GM19395 (cell line): ENCODE measurements around the gene CGAS.
"Not testable (repeated sequence)": the region's sequence is repeated elsewhere in the genome, so short reads cannot be mapped to it uniquely, and the experiment has no call there.

Experiments used
- ATAC-seq: cut with Tn5 transposase; IDR thresholded peaks from one replicate; pipeline ENCODE4 v1.9.1; 2021; ENCODE audit warnings: mild to moderate bottlenecking, moderate library complexity; ENCODE audit not compliant: unreplicated experiment

CGAS gene

DNA sequence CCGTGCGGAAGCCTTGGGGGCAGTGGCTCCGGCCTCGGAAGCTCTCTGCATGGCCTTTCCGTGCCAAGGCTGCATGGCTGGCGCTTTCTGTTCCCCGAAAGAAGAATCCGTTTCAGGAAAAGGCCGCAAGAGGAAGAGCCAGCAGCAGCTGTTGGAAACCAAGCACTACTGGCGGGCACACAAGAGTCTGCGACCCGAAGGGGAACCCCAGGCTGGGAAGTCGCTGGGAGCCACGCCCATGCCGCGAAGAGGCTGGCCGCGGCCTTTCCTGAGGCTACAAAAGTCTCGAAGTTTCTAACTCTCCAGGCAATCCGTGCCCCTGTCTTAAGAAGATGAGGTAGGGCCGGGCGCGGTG, at the start of gene CGAS:
Gene CGAS, minus strand, starts transcription at position 191 of the 355 bp plus-strand sequence. Its CDS starts 116 bp downstream, at position 75.
- peak; percentile 70 for ATAC-seq

DNA sequence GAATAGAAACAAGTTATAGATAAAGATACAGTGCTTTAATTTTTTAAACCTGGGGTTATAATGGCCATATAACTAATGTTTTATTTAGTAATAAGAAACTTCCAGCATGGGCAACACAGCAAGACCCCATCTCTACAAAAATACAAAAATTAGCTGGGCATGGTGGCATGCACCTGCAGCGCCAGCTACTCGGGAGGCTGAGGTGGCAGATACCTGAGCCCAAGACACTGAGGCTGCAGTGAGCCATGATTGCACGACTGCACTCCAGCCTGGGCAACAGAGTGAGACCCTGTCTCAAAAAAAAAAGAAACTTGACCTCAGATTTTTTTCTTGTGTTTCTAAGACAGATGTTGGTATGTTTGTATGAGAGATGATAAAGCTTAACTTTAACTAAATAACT, 45.8 kb upstream of the CGAS start:
- ATAC-seq: no peak

- no peak for ATAC-seq
These were observed 39.3 kb upstream of the CGAS start for GRCh38 chr6:73491377-73491776.

DNA sequence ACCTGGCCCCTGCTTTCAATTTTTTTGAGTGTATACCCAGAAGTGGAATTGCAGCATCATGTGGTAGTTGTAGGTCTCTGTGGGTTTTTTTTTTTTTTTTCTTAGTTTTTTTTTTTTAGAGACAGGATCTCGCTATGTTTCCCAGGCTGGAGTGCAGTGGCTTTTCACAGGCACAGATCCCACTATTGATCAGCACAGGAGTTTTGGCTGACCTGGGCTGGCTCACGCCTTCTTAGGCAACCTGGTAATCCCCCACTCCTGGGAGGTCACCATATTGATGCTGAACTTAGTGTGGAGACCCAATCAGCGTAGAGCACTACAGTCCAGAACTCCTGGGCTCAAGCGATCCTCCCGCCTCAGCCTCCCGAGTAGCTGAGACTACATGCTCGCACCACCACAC, 35.4 kb upstream of the CGAS start:
- ATAC-seq: no peak

DNA sequence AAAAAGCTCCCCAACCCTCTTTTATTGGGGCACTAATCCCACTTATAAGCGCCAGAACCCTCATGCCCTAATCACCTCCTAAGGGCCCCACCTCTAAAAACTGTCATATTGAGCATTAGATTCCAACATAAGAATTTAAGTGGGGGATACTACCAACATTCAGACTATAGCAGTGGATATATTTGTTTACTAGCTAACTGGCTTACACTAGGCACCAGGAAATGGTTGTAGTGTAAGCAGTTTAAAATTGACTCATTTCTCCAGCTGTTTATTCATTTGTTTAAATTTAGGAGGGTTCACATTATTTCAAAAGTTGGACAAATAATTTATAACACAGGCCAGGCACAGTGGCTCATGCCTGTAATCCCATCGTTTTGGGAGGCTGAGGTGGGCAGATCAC, 32.3 kb upstream of the CGAS start:
- no peak for ATAC-seq

DNA sequence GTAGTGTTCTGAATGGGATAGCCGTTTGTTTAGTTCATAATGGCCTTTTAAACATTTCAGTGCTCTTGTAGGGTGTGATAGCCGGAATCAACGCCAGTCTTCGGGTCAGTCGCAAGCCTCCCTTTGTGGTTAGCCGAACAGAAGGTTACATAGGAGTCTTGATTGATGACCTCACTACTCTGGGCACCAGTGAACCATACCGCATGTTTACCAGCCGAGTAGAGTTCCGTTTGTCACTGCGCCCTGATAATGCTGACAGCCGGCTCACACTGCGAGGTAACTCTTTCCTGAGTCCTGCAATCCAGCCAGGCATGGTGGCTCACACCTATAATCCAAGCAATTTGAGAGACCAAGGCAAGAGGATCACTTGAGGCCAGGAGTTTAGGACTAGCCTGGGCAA, 29.9 kb upstream of the CGAS start:
- no peak for ATAC-seq

DNA sequence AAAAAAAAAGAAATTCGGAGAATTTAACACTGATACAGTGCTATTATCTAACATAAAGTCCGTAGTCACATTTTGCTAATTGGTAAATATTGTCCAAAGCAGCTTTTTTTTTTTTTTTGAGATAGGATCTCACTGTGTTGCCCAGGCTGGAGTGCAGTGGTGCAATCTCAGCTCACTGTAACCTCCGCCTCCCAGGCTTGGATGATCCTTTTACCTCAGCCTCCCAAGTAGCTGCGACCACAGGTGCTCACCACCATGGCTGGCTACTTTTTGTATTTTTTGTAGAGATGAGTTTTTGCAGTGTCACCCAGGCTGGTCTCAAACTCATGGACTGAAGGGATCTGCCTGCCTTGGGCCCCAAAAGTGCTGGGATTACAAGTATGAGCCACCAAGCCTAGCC, 25.3 kb upstream of the CGAS start:
- no peak for ATAC-seq

DNA sequence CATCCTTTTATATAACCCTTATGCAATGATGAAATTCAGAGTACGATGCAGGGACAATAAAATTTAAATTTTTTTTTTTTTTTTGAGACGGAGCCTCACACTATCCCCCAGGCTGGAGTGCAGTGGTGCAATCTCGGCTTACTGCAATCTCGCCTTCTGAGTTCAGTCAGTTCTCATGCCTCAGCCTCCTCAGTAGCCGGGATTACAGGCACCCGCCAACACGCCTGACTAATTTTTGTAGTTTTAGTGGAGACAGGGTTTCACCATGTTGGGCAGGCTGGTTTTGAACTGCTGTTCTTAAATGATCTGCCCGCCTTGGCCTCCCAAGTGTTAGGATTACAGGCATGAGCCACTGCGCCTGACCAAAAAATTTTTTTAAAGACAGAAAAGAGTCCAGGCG, 24.6 kb upstream of the CGAS start:
- ATAC-seq: no peak

GRCh38 chr6:73471686-73472290, 19.7 kb upstream of the CGAS start:
- ATAC-seq: peak; percentile 97

- ATAC-seq: peak; percentile 98
These were observed 9.6 kb upstream of the CGAS start, which contains the start of gene MTO1 for GRCh38 chr6:73461537-73462350. Gene MTO1 (plus strand): TSS chr6:73461737. CDS start chr6:73461855, 118 bp downstream.

DNA sequence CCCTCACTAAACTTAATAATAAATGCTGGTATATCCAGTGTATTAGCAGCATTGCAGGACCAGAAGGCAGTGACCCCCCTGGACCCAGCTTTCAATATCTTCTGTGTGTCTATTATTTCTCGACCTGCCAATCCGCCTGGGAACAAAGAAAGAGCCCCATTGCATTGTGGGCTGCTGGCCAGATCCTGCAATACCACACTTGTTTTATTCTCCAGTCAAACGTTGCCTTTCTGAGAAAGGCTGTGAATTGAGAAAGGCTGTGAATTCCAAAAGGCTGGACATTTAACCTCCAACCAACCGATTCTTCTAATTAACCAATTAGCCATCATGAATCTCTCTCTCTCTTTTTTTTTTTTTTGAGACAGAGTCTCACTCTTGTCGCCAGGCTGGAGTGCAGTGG, 8.0 kb upstream of the CGAS start:
- ATAC-seq: no peak

DNA sequence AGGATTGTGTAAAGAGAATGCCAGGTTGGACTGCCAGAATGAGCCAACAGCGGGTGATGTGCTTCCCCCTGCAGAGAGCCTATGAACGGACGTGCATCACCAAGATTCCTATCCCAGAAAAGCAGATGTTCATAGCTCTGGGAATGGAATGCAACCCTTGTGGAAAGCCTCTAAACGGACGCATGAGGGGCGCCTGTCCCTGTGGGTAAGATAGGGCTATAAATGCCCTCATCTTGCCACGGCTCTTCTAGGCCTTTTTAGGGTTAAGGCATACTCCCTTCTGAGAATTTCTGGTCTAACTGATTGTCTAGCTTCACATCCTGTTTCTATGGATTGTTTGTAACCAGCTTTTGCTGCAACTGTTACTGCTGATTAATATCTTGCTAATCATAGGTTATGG, 7.4 kb upstream of the CGAS start:
- ATAC-seq: not testable (repeated sequence)

- no peak for ATAC-seq
These were observed 4.0 kb upstream of the CGAS start for GRCh38 chr6:73455865-73456629.

DNA sequence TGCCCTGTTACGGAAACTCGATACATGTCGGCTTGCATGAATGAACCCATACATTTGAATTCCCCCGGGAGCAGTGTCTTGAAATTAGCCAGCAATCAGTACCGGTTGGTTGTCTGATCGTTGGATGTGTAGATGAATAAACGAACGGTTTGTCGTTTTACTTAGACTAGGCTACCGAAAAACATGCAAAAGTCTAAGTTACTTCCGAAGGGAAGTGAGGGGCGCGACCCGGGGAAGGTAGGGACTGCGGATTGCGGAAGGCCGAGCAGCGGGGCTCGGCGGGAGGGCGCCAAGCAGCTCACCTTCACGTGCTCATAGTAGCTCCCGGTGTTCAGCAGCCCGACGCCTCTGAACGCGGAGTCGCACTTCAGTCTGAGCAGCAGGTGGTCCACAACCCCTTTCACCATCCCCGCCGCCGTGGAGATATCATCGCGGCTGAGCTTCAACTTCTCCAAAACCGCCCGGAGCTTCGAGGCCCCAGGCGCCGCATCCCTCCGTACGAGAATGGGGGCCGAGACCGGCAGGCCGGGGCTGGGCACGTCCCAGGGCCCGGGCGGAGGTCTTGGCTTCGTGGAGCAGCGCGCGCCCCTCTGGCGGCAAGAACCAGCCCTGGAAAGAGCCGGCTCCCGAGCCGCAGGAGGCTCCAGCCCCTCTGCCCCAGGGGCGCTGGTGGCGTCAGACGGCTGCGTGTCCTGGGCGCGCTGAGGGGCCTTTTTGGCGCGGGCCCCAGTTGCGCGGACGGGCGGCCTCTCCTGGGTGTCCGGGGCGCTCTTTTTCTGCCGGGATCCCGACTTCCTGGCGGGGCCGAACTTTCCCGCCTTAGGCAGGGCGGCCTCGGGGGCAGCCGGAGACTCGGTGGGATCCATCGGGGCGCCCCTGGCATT, 632 bp downstream of the CGAS start:
- peak; percentile 65 for ATAC-seq

DNA sequence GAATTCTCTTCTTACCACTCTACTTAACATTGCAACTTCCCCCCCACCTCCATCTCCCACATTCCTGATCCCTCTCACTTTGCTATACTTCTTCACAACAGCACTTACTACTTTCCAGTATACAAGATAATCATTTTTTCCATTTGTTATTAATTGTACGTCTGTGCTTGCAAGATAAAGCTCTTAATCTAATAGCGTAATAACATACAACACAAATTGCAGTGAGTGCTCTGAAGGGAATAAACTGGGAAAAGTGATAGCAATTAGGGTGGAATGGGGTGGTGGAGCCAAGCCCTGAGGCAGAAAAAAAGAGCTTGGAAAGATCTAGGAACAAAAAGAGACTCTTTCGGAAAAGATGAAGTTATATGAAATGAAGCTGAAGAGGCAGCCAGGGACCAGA, 8.5 kb downstream of the CGAS start:
- no peak for ATAC-seq

DNA sequence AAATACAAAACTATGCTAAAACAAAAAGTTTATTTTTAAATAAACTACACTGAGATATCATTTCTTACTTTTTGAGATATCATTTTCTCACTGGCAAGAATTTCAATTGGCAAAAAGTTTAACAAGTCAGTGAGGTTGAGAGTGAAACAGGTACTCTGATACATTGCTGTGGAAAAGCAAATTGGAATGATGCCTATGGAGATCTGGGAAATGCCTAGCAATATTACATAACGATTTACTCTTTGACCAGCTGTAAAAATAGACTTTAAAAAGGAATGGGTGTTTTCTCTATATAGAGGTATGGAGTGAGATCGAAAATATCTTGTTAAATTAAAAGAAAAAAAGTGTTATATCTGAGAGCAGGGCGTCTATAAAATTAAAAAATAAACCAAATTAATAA, 16.9 kb downstream of the CGAS start:
- ATAC-seq: no peak

GRCh38 chr6:73421534-73421933, 30.6 kb downstream of the CGAS start:
- ATAC-seq: no peak

DNA sequence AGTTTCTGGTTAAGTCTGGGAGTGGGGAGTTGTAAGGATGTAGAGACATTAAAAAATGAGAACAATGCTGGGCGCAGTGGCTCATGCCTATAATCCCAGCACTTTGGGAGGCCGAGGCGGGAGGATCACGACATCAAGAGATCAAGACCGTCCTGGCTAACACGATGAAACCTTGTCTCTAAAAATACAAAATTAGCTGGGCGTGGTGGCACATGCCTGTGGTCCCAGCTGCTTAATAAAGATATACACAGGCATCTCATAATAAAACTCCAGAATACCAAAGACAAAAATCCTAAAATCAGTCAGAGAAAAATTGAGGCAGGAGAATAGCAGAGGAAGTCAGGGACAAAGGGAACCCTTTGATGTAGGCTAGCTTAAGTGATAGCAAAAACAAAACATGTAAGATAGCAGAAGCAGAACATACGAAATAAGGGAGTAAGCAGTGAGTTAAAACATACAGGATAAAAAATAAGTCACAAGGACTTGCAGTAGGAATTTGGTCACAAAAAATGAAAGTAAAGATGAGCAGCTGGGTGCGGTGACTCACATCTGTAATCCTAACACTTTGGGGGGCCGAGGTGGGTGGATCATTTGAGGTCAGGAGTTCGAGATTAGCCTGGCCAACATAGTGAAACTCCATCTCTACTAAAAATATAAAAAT, 33.9 kb downstream of the CGAS start:
- no peak for ATAC-seq

DNA sequence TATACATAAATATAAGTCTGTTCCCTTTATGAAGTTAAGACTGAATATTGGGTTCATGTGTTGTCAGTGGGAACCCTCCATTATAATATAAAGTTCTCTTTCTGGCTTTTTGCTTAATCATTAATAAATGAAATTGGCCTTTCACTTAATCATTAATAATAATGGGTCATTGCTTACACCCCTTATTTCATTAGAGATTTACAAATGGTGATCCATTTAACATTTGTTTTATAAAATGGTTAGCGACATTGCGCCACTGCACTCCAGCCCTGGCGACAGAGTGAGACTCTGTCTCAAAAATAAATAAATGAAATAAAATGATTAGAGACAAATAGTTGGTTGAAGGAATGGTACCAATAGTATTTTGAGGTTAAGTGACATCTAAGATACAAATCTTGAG, 39.0 kb downstream of the CGAS start:
- no peak for ATAC-seq

- ATAC-seq: no peak
These were observed 42.7 kb downstream of the CGAS start for GRCh38 chr6:73409395-73409794.
